Activated T-cell treated with anti-CD3 and anti-CD28 coated beads, Interleukin-2, amount 50 U/mL, for 24 hours (primary cell): ENCODE measurements around the gene FZD10.

ENCODE experiments used
- DNase-seq: peaks from one replicate; pipeline ENCODE4 v3.0.0-alpha.2; 2020
- H3K27ac Mint-ChIP-seq: 2 replicates; pipeline ENCODE4 v1.8.0; 2020; ENCODE audit warnings: mild to moderate bottlenecking, mixed read lengths
- H3K27me3 Mint-ChIP-seq: 2 replicates; pipeline ENCODE4 v1.8.0; 2020; ENCODE audit warnings: mixed read lengths
- H3K36me3 Mint-ChIP-seq: 2 replicates; pipeline ENCODE4 v1.8.0; 2020; ENCODE audit warnings: low read depth, mixed read lengths
- H3K4me1 Mint-ChIP-seq: 2 replicates; pipeline ENCODE4 v1.8.0; 2020; ENCODE audit warnings: low read depth, mixed read lengths
- H3K4me3 Mint-ChIP-seq: 2 replicates; pipeline ENCODE4 v1.8.0; 2020; ENCODE audit warnings: mild to moderate bottlenecking, moderate library complexity, mixed read lengths
- H3K9me3 Mint-ChIP-seq: 2 replicates; pipeline ENCODE4 v1.8.0; 2020; ENCODE audit warnings: mixed read lengths

Gene FZD10

GRCh38 chr12:130169256-130169655 is 7.0 kb downstream of the FZD10 start:
- no peaks in the 10 kb centered on the region for H3K36me3 Mint-ChIP-seq
- no peaks in the 10 kb centered on the region for H3K4me1 Mint-ChIP-seq
- peaks cover 49% of the 10 kb centered on the region for H3K27me3 Mint-ChIP-seq
- no peaks in the 10 kb centered on the region for H3K9me3 Mint-ChIP-seq
- no peak overlapping the region for H3K4me3 Mint-ChIP-seq
- DNase-seq = no peak
- H3K27ac Mint-ChIP-seq = no peak overlapping the region

- DNase-seq = no peak
- peaks cover 42% of the 10 kb centered on the region for H3K27me3 Mint-ChIP-seq
- no peaks in the 10 kb centered on the region for H3K36me3 Mint-ChIP-seq
- no peak overlapping the region for H3K27ac Mint-ChIP-seq
- no peaks in the 10 kb centered on the region for H3K9me3 Mint-ChIP-seq
- no peaks in the 10 kb centered on the region for H3K4me1 Mint-ChIP-seq
- H3K4me3 Mint-ChIP-seq = no peak overlapping the region
Measured at GRCh38 chr12:130169924-130170323, 7.7 kb downstream of the FZD10 start.

GRCh38 chr12:130170611-130171010 is 8.3 kb downstream of the FZD10 start:
- Mint-ChIP-seq H3K4me3 (no peak overlapping the region), H3K27ac (no peak overlapping the region), H3K9me3 (no peaks in the 10 kb centered on the region), H3K27me3 (peaks cover 36% of the 10 kb centered on the region), H3K4me1 (no peaks in the 10 kb centered on the region), H3K36me3 (no peaks in the 10 kb centered on the region)
- no peak for DNase-seq

- H3K27me3 Mint-ChIP-seq = peaks cover 32% of the 10 kb centered on the region
- no peak overlapping the region for H3K27ac Mint-ChIP-seq
- peaks cover 5% of the 10 kb centered on the region for H3K9me3 Mint-ChIP-seq
- H3K4me1 Mint-ChIP-seq = no peaks in the 10 kb centered on the region
- H3K4me3 Mint-ChIP-seq = no peak overlapping the region
- H3K36me3 Mint-ChIP-seq = no peaks in the 10 kb centered on the region
- DNase-seq = no peak
Measured at GRCh38 chr12:130177635-130178242, 15.5 kb downstream of the FZD10 start.

GRCh38 chr12:130178282-130178681 is 16.0 kb downstream of the FZD10 start:
- Mint-ChIP-seq H3K4me3 (no peak overlapping the region), H3K27me3 (peaks cover 34% of the 10 kb centered on the region), H3K27ac (no peak overlapping the region), H3K4me1 (no peaks in the 10 kb centered on the region), H3K9me3 (peaks cover 7% of the 10 kb centered on the region), H3K36me3 (no peaks in the 10 kb centered on the region)
- no peak for DNase-seq

GRCh38 chr12:130179191-130179590 is 16.9 kb downstream of the FZD10 start:
- Mint-ChIP-seq H3K27me3 (peaks cover 34% of the 10 kb centered on the region), H3K4me1 (no peaks in the 10 kb centered on the region), H3K4me3 (no peak overlapping the region), H3K27ac (no peak overlapping the region), H3K9me3 (peaks cover 7% of the 10 kb centered on the region), H3K36me3 (no peaks in the 10 kb centered on the region)
- DNase-seq = no peak

GRCh38 chr12:130179621-130180020 is 17.4 kb downstream of the FZD10 start:
- H3K4me3 Mint-ChIP-seq = no peak overlapping the region
- H3K27ac Mint-ChIP-seq = no peak overlapping the region
- no peak for DNase-seq
- H3K27me3 Mint-ChIP-seq = peaks cover 34% of the 10 kb centered on the region
- H3K4me1 Mint-ChIP-seq = no peaks in the 10 kb centered on the region
- peaks cover 7% of the 10 kb centered on the region for H3K9me3 Mint-ChIP-seq
- H3K36me3 Mint-ChIP-seq = no peaks in the 10 kb centered on the region

- H3K27ac Mint-ChIP-seq = no peak overlapping the region
- no peak for DNase-seq
- H3K36me3 Mint-ChIP-seq = no peaks in the 10 kb centered on the region
- peaks cover 34% of the 10 kb centered on the region for H3K27me3 Mint-ChIP-seq
- H3K9me3 Mint-ChIP-seq = peaks cover 7% of the 10 kb centered on the region
- H3K4me3 Mint-ChIP-seq = no peak overlapping the region
- no peaks in the 10 kb centered on the region for H3K4me1 Mint-ChIP-seq
Measured at GRCh38 chr12:130181211-130181610, 18.9 kb downstream of the FZD10 start.

GRCh38 chr12:130183585-130184370 is 21.5 kb downstream of the FZD10 start:
- Mint-ChIP-seq H3K27me3 (peaks cover 23% of the 10 kb centered on the region), H3K4me1 (no peaks in the 10 kb centered on the region), H3K27ac (no peak overlapping the region), H3K4me3 (no peak overlapping the region), H3K36me3 (no peaks in the 10 kb centered on the region), H3K9me3 (peaks cover 7% of the 10 kb centered on the region)
- DNase-seq = no peak

GRCh38 chr12:130184404-130185090 is 22.3 kb downstream of the FZD10 start:
- peaks cover 7% of the 10 kb centered on the region for H3K9me3 Mint-ChIP-seq
- H3K27me3 Mint-ChIP-seq = peaks cover 20% of the 10 kb centered on the region
- H3K4me1 Mint-ChIP-seq = no peaks in the 10 kb centered on the region
- H3K4me3 Mint-ChIP-seq = no peak overlapping the region
- H3K27ac Mint-ChIP-seq = no peak overlapping the region
- no peaks in the 10 kb centered on the region for H3K36me3 Mint-ChIP-seq
- DNase-seq = no peak

- Mint-ChIP-seq H3K9me3 (peaks cover 7% of the 10 kb centered on the region), H3K36me3 (no peaks in the 10 kb centered on the region), H3K27me3 (peaks cover 20% of the 10 kb centered on the region), H3K4me3 (no peak overlapping the region), H3K4me1 (no peaks in the 10 kb centered on the region), H3K27ac (no peak overlapping the region)
- DNase-seq = no peak
Measured at GRCh38 chr12:130185455-130186391, 23.5 kb downstream of the FZD10 start.

- Mint-ChIP-seq H3K27me3 (peaks cover 17% of the 10 kb centered on the region), H3K4me3 (no peak overlapping the region), H3K4me1 (no peaks in the 10 kb centered on the region), H3K27ac (no peak overlapping the region), H3K36me3 (no peaks in the 10 kb centered on the region), H3K9me3 (peaks cover 5% of the 10 kb centered on the region)
- no peak for DNase-seq
Measured at GRCh38 chr12:130186651-130187268, 24.5 kb downstream of the FZD10 start.

GRCh38 chr12:130192642-130193345 is 30.5 kb downstream of the FZD10 start:
- H3K4me1 Mint-ChIP-seq = no peaks in the 10 kb centered on the region

More at GRCh38 chr12:130192642-130193345, 30.5 kb downstream of the FZD10 start:
- H3K27ac Mint-ChIP-seq = no peak overlapping the region
- no peaks in the 10 kb centered on the region for H3K36me3 Mint-ChIP-seq
- H3K9me3 Mint-ChIP-seq = no peaks in the 10 kb centered on the region
- H3K4me3 Mint-ChIP-seq = no peak overlapping the region
- no peak for DNase-seq
- peaks cover 9% of the 10 kb centered on the region for H3K27me3 Mint-ChIP-seq
